IPS-20b (cell line): ENCODE measurements around the gene CMTM1.
A peak's percentile ranks its signal among the peaks of the same experiment; 100 is the strongest.

Experiments
- H3K27ac ChIP-seq: one replicate; pipeline ENCODE4 v1.5.1; 2013; ENCODE audit warnings: low read length
- H3K27me3 ChIP-seq: 2 replicates; pipeline ENCODE4 v1.6.1; 2013; ENCODE audit warnings: mild to moderate bottlenecking, low read length, inconsistent platforms; ENCODE audit not compliant: insufficient read depth
- H3K36me3 ChIP-seq: 2 replicates; pipeline ENCODE4 v1.6.1; 2013; ENCODE audit warnings: low read depth, mild to moderate bottlenecking, inconsistent platforms, low read length, moderate library complexity; ENCODE audit not compliant: insufficient read depth
- H3K4me1 ChIP-seq: 2 replicates; pipeline ENCODE4 v1.6.1; 2013; ENCODE audit warnings: mild to moderate bottlenecking, control low read depth, inconsistent platforms, low read length, moderate library complexity; ENCODE audit not compliant: insufficient read depth
- H3K4me3 ChIP-seq: 2 replicates; pipeline ENCODE4 v1.5.1; 2013; ENCODE audit warnings: mild to moderate bottlenecking, low read length, inconsistent platforms
- H3K9ac ChIP-seq: 2 replicates; pipeline ENCODE4 v1.6.1; 2013; ENCODE audit warnings: low read depth, mild to moderate bottlenecking, inconsistent platforms, low read length, moderate library complexity
- H3K9me3 ChIP-seq: 2 replicates; pipeline ENCODE4 v1.6.1; 2013; ENCODE audit warnings: mild to moderate bottlenecking, low read depth, low read length, inconsistent platforms; ENCODE audit not compliant: insufficient read depth

The CMTM1 gene

DNA sequence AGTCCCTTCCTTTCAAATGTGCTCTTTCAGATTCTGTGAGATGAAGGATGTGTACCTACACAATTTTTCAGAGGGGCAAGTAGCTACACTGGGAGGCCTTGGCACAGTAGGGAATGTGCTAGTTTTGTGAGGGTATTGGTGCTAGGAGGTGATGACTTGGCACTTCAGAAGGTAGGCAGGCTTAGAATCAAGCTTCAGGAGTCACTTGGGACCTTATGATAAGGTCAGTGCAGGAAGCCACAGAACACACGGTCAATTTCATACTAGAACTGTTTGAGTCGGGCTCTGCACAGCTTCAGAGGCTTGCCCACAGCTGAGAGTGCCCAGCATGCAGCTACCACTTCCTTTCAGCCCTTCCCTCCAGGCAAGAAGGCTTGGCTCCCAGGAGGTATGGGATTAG is 6.1 kb downstream of the CMTM1 start:
- H3K4me3 ChIP-seq: no peak overlapping the region
- no peaks in the 10 kb centered on the region for H3K9me3 ChIP-seq
- H3K27me3 ChIP-seq: peaks cover 6% of the 10 kb centered on the region; the same call in 1 of the 2 replicates
- H3K36me3 ChIP-seq: no peaks in the 10 kb centered on the region
- H3K9ac ChIP-seq: no peak overlapping the region
- H3K4me1 ChIP-seq: no peaks in the 10 kb centered on the region
- H3K27ac ChIP-seq: no peak overlapping the region

DNA sequence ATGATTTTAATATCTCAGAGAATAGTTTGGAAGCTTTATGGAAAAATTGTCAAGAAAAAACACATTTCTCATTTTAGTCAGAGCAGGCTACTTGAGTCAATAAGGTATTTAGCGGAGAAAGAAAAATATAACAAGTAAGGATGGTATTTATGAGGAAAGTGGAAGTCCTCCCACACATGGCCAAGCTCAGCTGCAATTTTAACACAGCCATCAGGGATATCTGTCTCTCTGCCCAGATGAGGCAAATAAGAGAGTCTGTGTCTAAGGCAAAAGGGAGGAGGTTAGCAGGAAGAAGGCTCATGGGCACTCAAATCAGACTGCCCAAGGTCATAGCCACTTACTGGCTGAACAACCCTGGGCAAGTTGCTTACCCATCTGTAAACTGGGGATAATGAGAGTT is 7.8 kb downstream of the CMTM1 start:
- Histone ChIP-seq H3K9ac (no peak overlapping the region), H3K4me3 (no peak overlapping the region), H3K27ac (no peak overlapping the region), H3K36me3 (no peaks in the 10 kb centered on the region), H3K27me3 (peaks cover 23% of the 10 kb centered on the region; the same call in 1 of the 2 replicates), H3K4me1 (peaks cover 3% of the 10 kb centered on the region; the same call in 1 of the 2 replicates), H3K9me3 (no peaks in the 10 kb centered on the region)

DNA sequence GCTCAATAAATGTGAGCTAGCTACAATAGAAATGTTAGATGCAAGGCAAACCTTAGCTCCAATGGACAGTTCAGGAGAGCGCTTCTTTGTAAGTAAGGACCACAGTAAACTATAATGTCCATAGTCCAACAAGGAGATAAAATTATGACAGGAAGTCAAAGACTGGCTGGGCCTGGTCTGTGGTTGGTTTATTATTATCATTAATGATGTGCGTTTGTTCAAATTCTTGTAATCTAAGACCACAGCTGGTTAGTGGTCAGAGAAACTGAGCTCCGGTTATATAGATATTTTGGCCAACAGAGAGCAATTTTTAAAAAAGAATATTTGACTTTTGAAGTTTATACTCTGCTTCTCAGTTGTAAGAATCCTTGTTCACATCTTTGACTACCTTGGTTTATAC is 8.3 kb downstream of the CMTM1 start:
- Histone ChIP-seq H3K36me3 (no peaks in the 10 kb centered on the region), H3K4me1 (peaks cover 3% of the 10 kb centered on the region; the same call in 1 of the 2 replicates), H3K9ac (no peak overlapping the region), H3K27me3 (peaks cover 28% of the 10 kb centered on the region; the same call in 1 of the 2 replicates), H3K9me3 (no peaks in the 10 kb centered on the region), H3K27ac (no peak overlapping the region), H3K4me3 (no peak overlapping the region)

DNA sequence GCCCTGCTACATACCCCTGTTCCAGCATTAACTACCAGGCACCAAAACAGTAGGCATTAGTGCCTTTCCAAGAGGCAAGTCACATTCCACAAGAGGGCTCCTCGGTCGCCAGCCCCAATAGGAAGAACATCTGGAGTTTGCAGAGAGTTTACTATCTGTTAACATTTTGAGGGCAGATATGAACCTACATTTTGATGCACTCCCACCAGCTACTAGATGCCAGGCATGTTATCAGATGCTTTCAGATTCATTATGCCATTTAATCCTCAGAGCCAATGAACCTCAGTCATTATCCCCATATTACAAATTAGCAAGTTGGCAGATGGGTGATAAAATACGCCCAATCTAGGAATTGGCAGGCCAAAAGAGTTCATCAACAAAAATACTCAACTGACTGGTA is 8.8 kb downstream of the CMTM1 start:
- H3K27ac ChIP-seq: no peak overlapping the region
- H3K36me3 ChIP-seq: no peaks in the 10 kb centered on the region
- H3K27me3 ChIP-seq: peaks cover 33% of the 10 kb centered on the region; the same call in 1 of the 2 replicates
- peaks cover 4% of the 10 kb centered on the region for H3K4me1 ChIP-seq
- H3K9me3 ChIP-seq: no peaks in the 10 kb centered on the region
- no peak overlapping the region for H3K9ac ChIP-seq
- no peak overlapping the region for H3K4me3 ChIP-seq

DNA sequence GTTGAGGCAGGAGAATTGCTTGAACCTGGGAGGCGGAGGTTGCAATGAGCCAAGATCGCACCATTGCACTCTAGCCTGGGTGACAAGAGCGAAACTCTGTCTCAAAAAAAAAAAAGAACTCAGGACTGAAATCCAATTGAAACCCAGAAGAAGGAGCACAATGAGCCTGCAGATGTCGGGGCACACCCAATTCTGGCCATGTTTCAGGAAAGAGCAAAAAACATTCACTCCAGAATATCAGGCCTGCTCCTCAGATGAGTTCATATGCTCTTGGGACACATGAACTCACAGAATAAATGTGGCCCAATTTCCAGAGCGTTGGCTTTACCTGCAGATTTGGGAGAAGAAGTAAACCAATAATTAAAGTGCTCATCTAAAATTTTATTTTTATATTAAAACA is 10.1 kb downstream of the CMTM1 start:
- Histone ChIP-seq H3K4me3 (no peak overlapping the region), H3K9me3 (no peaks in the 10 kb centered on the region), H3K27ac (no peak overlapping the region), H3K9ac (no peak overlapping the region), H3K4me1 (peaks cover 17% of the 10 kb centered on the region), H3K36me3 (no peaks in the 10 kb centered on the region), H3K27me3 (peaks cover 37% of the 10 kb centered on the region; the same call in 1 of the 2 replicates)

DNA sequence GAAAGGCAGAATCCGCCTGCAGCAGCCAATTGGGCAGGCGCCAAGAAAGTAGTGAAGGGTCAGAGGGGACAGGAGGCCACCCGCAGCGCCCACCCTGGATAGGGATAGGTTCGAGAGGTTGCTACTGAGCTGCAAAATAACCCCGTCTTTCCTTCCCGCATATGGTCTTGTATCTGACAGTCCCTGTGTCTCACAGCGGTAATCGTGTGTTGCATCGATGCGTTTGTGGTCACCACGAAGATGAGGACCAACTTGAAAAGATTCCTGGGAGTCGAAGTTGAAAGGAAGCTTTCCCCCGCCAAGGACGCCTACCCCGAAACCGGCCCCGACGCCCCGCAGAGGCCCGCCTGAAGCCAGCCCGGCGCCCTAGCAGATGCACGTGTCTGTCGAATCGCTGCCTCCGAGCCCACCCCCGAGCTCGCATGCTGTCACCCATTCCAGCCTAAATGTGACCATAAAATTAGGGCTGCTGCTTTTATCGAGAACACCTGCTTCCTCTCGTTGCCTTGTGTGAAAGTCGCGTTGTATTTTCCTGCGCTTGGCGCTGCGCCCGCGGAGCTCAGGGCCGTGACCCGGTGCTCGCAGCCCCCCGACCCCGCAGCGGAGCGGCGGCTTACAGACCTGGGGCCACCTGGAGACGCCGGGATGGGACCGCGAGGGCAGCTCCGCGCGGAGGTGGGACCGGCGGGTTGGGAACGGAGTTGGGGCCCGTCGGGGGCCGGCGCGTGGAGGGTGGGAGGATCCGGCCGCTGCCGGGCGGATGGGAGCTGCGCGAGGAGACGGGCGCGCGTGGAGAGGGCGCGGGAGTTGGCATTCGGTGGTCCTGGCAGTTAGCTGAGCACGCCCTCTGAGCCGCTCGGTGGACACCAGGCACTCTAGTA is 12.7 kb downstream of the CMTM1 start, which contains the start of gene CMTM2:
Gene CMTM2, plus strand, starts transcription at position 813 of the 881 bp plus-strand sequence. CDS start 145 bp downstream, outside the sequence.
- Histone ChIP-seq H3K36me3 (no peaks in the 10 kb centered on the region), H3K9me3 (no peaks in the 10 kb centered on the region), H3K4me3 (peak within 1 kb of the TSS; percentile 35; the same call in 1 of the 2 replicates), H3K27me3 (peaks cover 37% of the 10 kb centered on the region; the same call in 1 of the 2 replicates), H3K9ac (no peak within 1 kb of the TSS), H3K4me1 (peaks cover 17% of the 10 kb centered on the region), H3K27ac (no peak within 1 kb of the TSS)

DNA sequence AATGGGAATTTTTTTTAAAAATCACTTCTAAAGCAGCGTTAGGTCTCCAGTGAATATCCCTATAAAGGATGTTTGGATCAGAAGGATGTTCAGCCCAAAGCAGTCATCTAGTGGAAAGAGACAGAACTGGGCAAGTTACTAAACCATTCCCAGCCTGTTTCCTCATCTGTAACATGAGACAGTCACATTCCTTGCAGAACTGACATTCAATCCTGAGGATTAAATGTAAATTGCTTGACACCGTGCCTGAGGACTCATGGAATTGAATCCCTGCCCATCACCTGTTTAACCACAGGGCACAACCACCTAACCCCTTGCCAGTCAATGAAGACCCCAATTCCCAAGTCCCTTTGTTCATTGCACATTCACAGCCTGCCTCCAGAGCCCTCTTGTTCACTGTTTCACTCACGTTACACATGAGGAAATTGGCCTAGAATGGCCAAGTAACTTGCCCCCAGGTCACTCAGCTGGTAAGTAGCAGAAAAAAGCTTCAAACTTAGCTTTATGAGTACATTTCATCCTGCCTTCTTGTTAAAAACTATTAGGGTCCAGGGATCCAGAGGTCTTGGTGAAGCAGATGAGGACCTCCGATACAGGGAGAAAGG is 14.5 kb downstream of the CMTM1 start:
- Histone ChIP-seq H3K27me3 (peaks cover 37% of the 10 kb centered on the region; the same call in 1 of the 2 replicates), H3K4me3 (no peak overlapping the region), H3K9ac (no peak overlapping the region), H3K9me3 (no peaks in the 10 kb centered on the region), H3K4me1 (peaks cover 17% of the 10 kb centered on the region), H3K36me3 (no peaks in the 10 kb centered on the region), H3K27ac (no peak overlapping the region)

DNA sequence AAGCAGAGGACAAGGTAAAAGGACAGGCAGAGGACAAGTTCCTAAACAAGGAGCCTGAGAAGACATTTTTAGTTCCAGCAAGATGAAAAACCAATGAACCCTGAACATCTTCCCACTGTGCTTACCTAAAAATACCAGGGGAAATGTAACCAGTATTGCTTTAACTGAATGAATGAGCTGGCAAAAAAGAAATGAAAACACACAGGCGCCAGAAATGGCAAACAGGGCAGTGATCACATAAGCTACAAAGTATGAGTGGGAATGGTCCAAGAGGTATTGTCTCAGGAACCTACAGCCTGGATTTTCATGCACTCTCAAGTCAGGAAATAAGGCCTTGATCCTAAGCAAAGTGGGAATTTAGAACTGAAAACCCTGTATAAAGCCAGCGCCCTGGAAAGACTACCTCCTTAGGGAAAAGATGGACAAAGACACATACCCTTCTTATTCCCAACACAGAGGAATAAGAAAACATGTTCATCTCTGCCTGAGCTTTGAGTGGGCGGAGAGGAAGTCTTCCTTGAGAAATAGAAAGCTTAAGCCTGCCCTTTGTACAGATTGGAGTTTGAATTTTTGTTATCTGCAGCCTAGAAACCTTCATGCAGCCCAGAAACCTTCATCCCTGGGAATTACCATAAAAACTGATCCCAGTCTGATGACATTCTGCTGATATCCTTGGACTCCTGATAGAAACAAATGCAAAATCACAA is 15.2 kb downstream of the CMTM1 start:
- no peaks in the 10 kb centered on the region for H3K9me3 ChIP-seq
- no peaks in the 10 kb centered on the region for H3K36me3 ChIP-seq
- peaks cover 37% of the 10 kb centered on the region; the same call in 1 of the 2 replicates for H3K27me3 ChIP-seq
- no peak overlapping the region for H3K27ac ChIP-seq
- H3K9ac ChIP-seq: no peak overlapping the region
- H3K4me1 ChIP-seq: peaks cover 17% of the 10 kb centered on the region
- no peak overlapping the region for H3K4me3 ChIP-seq

DNA sequence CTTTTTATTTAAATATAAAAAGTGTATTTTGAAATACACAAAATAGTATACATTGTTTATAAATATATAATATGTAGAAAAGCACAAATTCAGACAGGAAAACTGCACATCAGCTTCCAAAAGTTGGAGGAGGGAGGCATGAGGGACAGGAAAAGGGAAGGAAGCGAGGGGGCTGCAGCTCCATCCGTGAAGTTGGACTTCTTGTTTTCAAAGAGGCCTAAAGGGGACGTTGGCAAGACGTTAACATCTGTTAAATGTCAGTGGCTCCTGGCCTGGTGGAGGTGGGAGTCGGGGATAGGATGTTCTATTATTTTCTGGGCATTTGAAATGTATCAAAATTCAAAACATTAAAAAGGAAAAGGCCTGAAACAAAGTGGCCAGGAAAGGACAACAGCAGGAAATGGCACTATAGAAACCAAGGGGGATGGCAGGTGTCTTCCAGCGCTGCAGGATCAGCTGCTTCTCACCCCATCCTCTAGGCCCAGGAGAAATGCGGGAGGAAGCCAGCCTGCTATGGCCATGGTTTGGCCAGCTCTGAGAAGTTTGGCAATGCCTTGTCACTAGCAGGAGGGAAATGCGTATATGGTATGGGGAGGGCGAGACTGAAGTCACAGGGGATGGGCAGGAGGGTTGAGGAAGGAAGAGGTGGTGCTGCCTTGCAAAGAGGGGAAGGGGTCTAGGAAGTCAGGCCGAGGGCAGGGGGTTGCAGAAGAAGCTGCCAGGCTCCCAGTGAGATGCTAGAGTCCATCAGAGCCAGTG is 19.4 kb downstream of the CMTM1 start:
- Histone ChIP-seq H3K9ac (no peak overlapping the region), H3K9me3 (no peaks in the 10 kb centered on the region), H3K4me1 (peaks cover 7% of the 10 kb centered on the region), H3K36me3 (no peaks in the 10 kb centered on the region), H3K4me3 (no peak overlapping the region), H3K27me3 (no peaks in the 10 kb centered on the region; the same call in 1 of the 2 replicates), H3K27ac (no peak overlapping the region)

DNA sequence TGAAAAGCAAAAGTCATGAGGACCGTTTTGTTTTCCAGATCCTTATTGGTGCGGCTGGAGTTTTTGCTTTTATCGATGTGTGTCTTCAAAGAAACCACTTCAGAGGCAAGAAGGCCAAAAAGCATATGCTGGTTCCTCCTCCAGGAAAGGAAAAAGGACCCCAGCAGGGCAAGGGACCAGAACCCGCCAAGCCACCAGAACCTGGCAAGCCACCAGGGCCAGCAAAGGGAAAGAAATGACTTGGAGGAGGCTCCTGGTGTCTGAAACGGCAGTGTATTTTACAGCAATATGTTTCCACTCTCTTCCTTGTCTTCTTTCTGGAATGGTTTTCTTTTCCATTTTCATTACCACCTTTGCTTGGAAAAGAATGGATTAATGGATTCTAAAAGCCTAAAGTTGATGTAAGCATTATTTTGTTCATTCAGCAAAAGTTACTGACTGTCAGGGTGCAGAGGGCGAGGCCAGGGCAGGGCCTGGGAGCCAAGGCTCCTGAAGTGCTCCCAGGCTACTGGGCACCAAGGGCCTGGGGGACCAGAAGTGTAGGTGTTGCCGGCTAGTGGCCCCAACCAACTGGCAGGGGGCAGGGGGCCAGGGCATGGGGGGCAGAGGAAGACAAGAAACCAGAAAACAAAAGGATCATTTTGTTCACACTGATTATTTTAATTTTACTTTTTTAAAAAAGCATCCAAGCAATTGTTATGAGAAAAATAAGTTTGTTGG is 21.8 kb downstream of the CMTM1 start:
- no peak overlapping the region for H3K9ac ChIP-seq

More for the DNA sequence above, 21.8 kb downstream of the CMTM1 start:
- no peak overlapping the region for H3K27ac ChIP-seq
- no peaks in the 10 kb centered on the region for H3K9me3 ChIP-seq
- no peaks in the 10 kb centered on the region for H3K27me3 ChIP-seq
- no peak overlapping the region for H3K4me3 ChIP-seq
- no peaks in the 10 kb centered on the region for H3K36me3 ChIP-seq
- H3K4me1 ChIP-seq: no peaks in the 10 kb centered on the region; the same call in 1 of the 2 replicates
